ENCODE results near the gene LPAR3.

- TF ChIP-seq CTCF (IDR thresholded peaks at IDR 0.05) (no peak), EZH2 (IDR thresholded peaks at IDR 0.05) (no peak)
Observed at GRCh38 chr1:84789014-84789413, 104.0 kb downstream of the LPAR3 start.
